Urothelium cell line (cell line): ENCODE measurements around the gene CENPV.
"Not testable (repeated sequence)": the region's sequence is repeated elsewhere in the genome, so short reads cannot be mapped to it uniquely, and the experiment has no call there.

ENCODE experiments used
- DNase-seq: peaks from one replicate; pipeline ENCODE4 v3.0.0; 2011; ENCODE audit warnings: low spot score, mixed read lengths
- FAIRE-seq: peaks from 2 replicates; lab custom pipeline; 2011; peaks lifted over from hg19 to GRCh38; lab: Jason Lieb, UNC

CENPV gene

GRCh38 chr17:16353317-16354174 is at the start of gene CENPV:
Gene CENPV, minus strand, starts transcription at chr17:16353469. Its CDS starts 33 bp downstream, at chr17:16353436.
- peak; percentile 67 for DNase-seq
- FAIRE-seq = no peak

GRCh38 chr17:16398270-16399267 is 45.3 kb upstream of the CENPV start:
- no peak for FAIRE-seq
- DNase-seq = no peak

- not testable (repeated sequence) for FAIRE-seq
Observed at GRCh38 chr17:16396693-16397092, 43.4 kb upstream of the CENPV start.

GRCh38 chr17:16395887-16396286 is 42.6 kb upstream of the CENPV start:
- not testable (repeated sequence) for FAIRE-seq, DNase-seq

More at GRCh38 chr17:16396693-16397092, 43.4 kb upstream of the CENPV start:
- DNase-seq = not testable (repeated sequence)

- FAIRE-seq, DNase-seq: not testable (repeated sequence)
Observed at GRCh38 chr17:16392491-16392890, 39.2 kb upstream of the CENPV start.

- DNase-seq (no peak), FAIRE-seq (no peak)
Observed at GRCh38 chr17:16391451-16391850, 38.2 kb upstream of the CENPV start.

- DNase-seq, FAIRE-seq: not testable (repeated sequence)
Observed at GRCh38 chr17:16386126-16386507, 32.8 kb upstream of the CENPV start.

- DNase-seq (no peak), FAIRE-seq (no peak)
Observed at GRCh38 chr17:16384557-16384956, 31.3 kb upstream of the CENPV start.

GRCh38 chr17:16383772-16384287 is 30.6 kb upstream of the CENPV start:
- no peak for FAIRE-seq
- no peak for DNase-seq

GRCh38 chr17:16383216-16383615 is 29.9 kb upstream of the CENPV start:
- FAIRE-seq (no peak), DNase-seq (no peak)

GRCh38 chr17:16381496-16381820 is 28.2 kb upstream of the CENPV start:
- no peak for FAIRE-seq

GRCh38 chr17:16380640-16381495 is 27.6 kb upstream of the CENPV start, which contains the start of gene UBB:
Gene UBB, plus strand, starts transcription at chr17:16381091. Its CDS starts 817 bp downstream, at chr17:16381908.
- FAIRE-seq (no peak), DNase-seq (peak; percentile 89)

More at GRCh38 chr17:16381496-16381820, 28.2 kb upstream of the CENPV start:
- no peak for DNase-seq

- no peak for DNase-seq
- FAIRE-seq = no peak
Observed at GRCh38 chr17:16379654-16380053, 26.4 kb upstream of the CENPV start.

GRCh38 chr17:16378636-16379282 is 25.5 kb upstream of the CENPV start:
- no peak for DNase-seq
- FAIRE-seq = no peak

GRCh38 chr17:16377941-16378341 is 24.7 kb upstream of the CENPV start:
- no peak for DNase-seq
- FAIRE-seq = no peak

- DNase-seq = no peak
- FAIRE-seq = no peak
Observed at GRCh38 chr17:16374146-16374938, 21.1 kb upstream of the CENPV start.

- FAIRE-seq = no peak
- DNase-seq = no peak
Observed at GRCh38 chr17:16371742-16372141, 18.5 kb upstream of the CENPV start.

GRCh38 chr17:16364625-16365024 is 11.4 kb upstream of the CENPV start:
- FAIRE-seq (no peak), DNase-seq (no peak)
